ENCODE measurements around the gene TMCC2. TPM values are rescaled to one million over a fixed set of nuclear protein-coding genes. Genes with fewer than 3 reads are reported as not detected.

The TMCC2 gene
- total RNA-seq, 1 donor from 2014 or later = 13.4 TPM

GRCh38 chr1:205199090-205199930 lies 28.4 kb upstream of the TMCC2 start:
- intact Hi-C loops (cut with micrococcal nuclease) = loop anchor here (1.0 to 2.0 kb wide), 6 partner anchors 12 to 77 kb away; partner anchors contain the start of gene DSTYK
- H3K4me3 Mint-ChIP-seq (ENCODE audit: low read depth) = peak overlapping the region; percentile 47
- no peaks in the 10 kb centered on the region for H3K9me3 Mint-ChIP-seq
- peaks cover 47% of the 10 kb centered on the region for H3K36me3 Mint-ChIP-seq (ENCODE audit: low read depth)
- no peaks in the 10 kb centered on the region for H3K27me3 Mint-ChIP-seq (ENCODE audit: low read depth)
- no peak for DNase-seq (ENCODE audit: low spot score)
- H3K4me1 Mint-ChIP-seq (ENCODE audit: low read depth) = peaks cover 57% of the 10 kb centered on the region
- H3K27ac Mint-ChIP-seq = peak overlapping the region; percentile 94

GRCh38 chr1:205199931-205200299 lies 27.8 kb upstream of the TMCC2 start:
- Mint-ChIP-seq H3K36me3 (ENCODE audit: low read depth) (peaks cover 47% of the 10 kb centered on the region), H3K27me3 (ENCODE audit: low read depth) (no peaks in the 10 kb centered on the region), H3K4me3 (ENCODE audit: low read depth) (peak overlapping the region; percentile 67), H3K4me1 (ENCODE audit: low read depth) (peaks cover 62% of the 10 kb centered on the region), H3K27ac (peak overlapping the region; percentile 94), H3K9me3 (no peaks in the 10 kb centered on the region)
- no peak for DNase-seq (ENCODE audit: low spot score)
- intact Hi-C loops (cut with micrococcal nuclease) = loop anchor here (1.0 to 10.0 kb wide), 8 partner anchors 11 to 785 kb away; partner anchors contain the start of genes DSTYK and PPP1R15B

- Mint-ChIP-seq H3K27ac (peak overlapping the region; percentile 74), H3K4me3 (ENCODE audit: low read depth) (peak overlapping the region; percentile 23), H3K4me1 (ENCODE audit: low read depth) (peaks cover 49% of the 10 kb centered on the region), H3K27me3 (ENCODE audit: low read depth) (no peaks in the 10 kb centered on the region), H3K36me3 (ENCODE audit: low read depth) (peaks cover 25% of the 10 kb centered on the region), H3K9me3 (no peaks in the 10 kb centered on the region)
- no peak for DNase-seq (ENCODE audit: low spot score)
- intact Hi-C loops (cut with micrococcal nuclease) = loop anchor here (2.0 to 10.0 kb wide), 3 partner anchors 18 to 790 kb away; partner anchors contain the start of gene PPP1R15B
Observed at GRCh38 chr1:205204552-205204951, 23.2 kb upstream of the TMCC2 start.

- intact Hi-C loops (cut with micrococcal nuclease) = loop anchor here (2.0 to 10.0 kb wide), 2 partner anchors 18 to 790 kb away; partner anchors contain the start of gene PPP1R15B
- Mint-ChIP-seq H3K36me3 (ENCODE audit: low read depth) (peaks cover 21% of the 10 kb centered on the region), H3K27ac (peak overlapping the region; percentile 26), H3K9me3 (no peaks in the 10 kb centered on the region), H3K27me3 (ENCODE audit: low read depth) (no peaks in the 10 kb centered on the region), H3K4me3 (ENCODE audit: low read depth) (no peak overlapping the region), H3K4me1 (ENCODE audit: low read depth) (peaks cover 45% of the 10 kb centered on the region)
- DNase-seq (ENCODE audit: low spot score) = no peak
Observed at GRCh38 chr1:205205055-205205454, 22.7 kb upstream of the TMCC2 start.

- Mint-ChIP-seq H3K4me3 (ENCODE audit: low read depth) (peak overlapping the region; percentile 56), H3K27ac (peak overlapping the region; percentile 15), H3K36me3 (ENCODE audit: low read depth) (peaks cover 23% of the 10 kb centered on the region), H3K4me1 (ENCODE audit: low read depth) (peaks cover 40% of the 10 kb centered on the region), H3K27me3 (ENCODE audit: low read depth) (no peaks in the 10 kb centered on the region), H3K9me3 (no peaks in the 10 kb centered on the region)
- intact Hi-C loops (cut with micrococcal nuclease) = loop anchor here (10.0 kb wide), 1 partner anchor 794 kb away; the partner anchor contains the start of gene PPP1R15B
- DNase-seq (ENCODE audit: low spot score) = no peak
Observed at GRCh38 chr1:205208811-205209210, 18.9 kb upstream of the TMCC2 start.

GRCh38 chr1:205210756-205211168 lies 17.0 kb upstream of the TMCC2 start:
- peak overlapping the region; percentile 89 for H3K4me3 Mint-ChIP-seq (ENCODE audit: low read depth)
- no peak for DNase-seq (ENCODE audit: low spot score)
- H3K27ac Mint-ChIP-seq = peak overlapping the region; percentile 78
- intact Hi-C loops (cut with micrococcal nuclease) = loop anchor here (1.0 to 5.0 kb wide), 4 partner anchors 11 to 88 kb away; partner anchors contain the start of gene TMCC2
- peaks cover 36% of the 10 kb centered on the region for H3K4me1 Mint-ChIP-seq (ENCODE audit: low read depth)
- peaks cover 23% of the 10 kb centered on the region for H3K36me3 Mint-ChIP-seq (ENCODE audit: low read depth)
- no peaks in the 10 kb centered on the region for H3K27me3 Mint-ChIP-seq (ENCODE audit: low read depth)
- H3K9me3 Mint-ChIP-seq = no peaks in the 10 kb centered on the region

- peak within 1 kb of the TSS; percentile 95 for H3K27ac Mint-ChIP-seq
- no peaks in the 10 kb centered on the region for H3K9me3 Mint-ChIP-seq
- DNase-seq (ENCODE audit: low spot score) = peak; percentile 87
- peaks cover 36% of the 10 kb centered on the region for H3K4me1 Mint-ChIP-seq (ENCODE audit: low read depth)
- H3K27me3 Mint-ChIP-seq (ENCODE audit: low read depth) = no peaks in the 10 kb centered on the region
- H3K4me3 Mint-ChIP-seq (ENCODE audit: low read depth) = peak within 1 kb of the TSS; percentile 89
- intact Hi-C loops (cut with micrococcal nuclease) = loop anchor here (1.0 to 5.0 kb wide), 4 partner anchors 12 to 89 kb away; partner anchors contain the start of gene TMCC2
- peaks cover 23% of the 10 kb centered on the region for H3K36me3 Mint-ChIP-seq (ENCODE audit: low read depth)
Observed at GRCh38 chr1:205211169-205211838, 16.4 kb upstream of the TMCC2 start, which contains the start of gene DSTYK. TSS of gene DSTYK (minus strand) at chr1:205211702. CDS start at chr1:205211535, 167 bp downstream.

GRCh38 chr1:205211839-205212536 lies 15.8 kb upstream of the TMCC2 start:
- Mint-ChIP-seq H3K4me1 (ENCODE audit: low read depth) (peaks cover 34% of the 10 kb centered on the region), H3K36me3 (ENCODE audit: low read depth) (peaks cover 20% of the 10 kb centered on the region), H3K27me3 (ENCODE audit: low read depth) (no peaks in the 10 kb centered on the region), H3K27ac (peak overlapping the region; percentile 95), H3K9me3 (no peaks in the 10 kb centered on the region), H3K4me3 (ENCODE audit: low read depth) (peak overlapping the region; percentile 89)
- intact Hi-C loops (cut with micrococcal nuclease) = loop anchor here (1.0 to 5.0 kb wide), 4 partner anchors 13 to 90 kb away; partner anchors contain the start of gene TMCC2
- DNase-seq (ENCODE audit: low spot score) = no peak

- intact Hi-C loops (cut with micrococcal nuclease) = loop anchor here (5.0 kb wide), 1 partner anchor 43 kb away; no protein-coding TSS in a partner anchor
- H3K4me3 Mint-ChIP-seq (ENCODE audit: low read depth) = no peak overlapping the region
- peaks cover 5% of the 10 kb centered on the region for H3K27me3 Mint-ChIP-seq (ENCODE audit: low read depth)
- H3K36me3 Mint-ChIP-seq (ENCODE audit: low read depth) = peaks cover 12% of the 10 kb centered on the region
- no peak for DNase-seq (ENCODE audit: low spot score)
- no peaks in the 10 kb centered on the region for H3K9me3 Mint-ChIP-seq
- H3K4me1 Mint-ChIP-seq (ENCODE audit: low read depth) = peaks cover 27% of the 10 kb centered on the region
- no peak overlapping the region for H3K27ac Mint-ChIP-seq
Observed at GRCh38 chr1:205214756-205215155, 13.0 kb upstream of the TMCC2 start.

GRCh38 chr1:205216588-205216987 lies 11.2 kb upstream of the TMCC2 start:
- no peak overlapping the region for H3K4me3 Mint-ChIP-seq (ENCODE audit: low read depth)
- peaks cover 10% of the 10 kb centered on the region for H3K27me3 Mint-ChIP-seq (ENCODE audit: low read depth)
- no peak overlapping the region for H3K27ac Mint-ChIP-seq

GRCh38 chr1:205217418-205217817 lies 10.3 kb upstream of the TMCC2 start:
- no peak for DNase-seq (ENCODE audit: low spot score)
- Mint-ChIP-seq H3K36me3 (ENCODE audit: low read depth) (no peaks in the 10 kb centered on the region), H3K27me3 (ENCODE audit: low read depth) (peaks cover 12% of the 10 kb centered on the region), H3K27ac (no peak overlapping the region), H3K4me1 (ENCODE audit: low read depth) (peaks cover 12% of the 10 kb centered on the region), H3K4me3 (ENCODE audit: low read depth) (no peak overlapping the region), H3K9me3 (no peaks in the 10 kb centered on the region)
- intact Hi-C loops (cut with micrococcal nuclease) = no loop called here

More at GRCh38 chr1:205216588-205216987, 11.2 kb upstream of the TMCC2 start:
- peaks cover 1% of the 10 kb centered on the region for H3K36me3 Mint-ChIP-seq (ENCODE audit: low read depth)
- intact Hi-C loops (cut with micrococcal nuclease) = no loop called here
- DNase-seq (ENCODE audit: low spot score) = no peak
- H3K9me3 Mint-ChIP-seq = no peaks in the 10 kb centered on the region
- peaks cover 20% of the 10 kb centered on the region for H3K4me1 Mint-ChIP-seq (ENCODE audit: low read depth)

GRCh38 chr1:205220421-205220820 lies 7.3 kb upstream of the TMCC2 start:
- H3K36me3 Mint-ChIP-seq (ENCODE audit: low read depth) = no peaks in the 10 kb centered on the region
- intact Hi-C loops (cut with micrococcal nuclease) = no loop called here
- peaks cover 23% of the 10 kb centered on the region for H3K27me3 Mint-ChIP-seq (ENCODE audit: low read depth)
- no peak overlapping the region for H3K4me3 Mint-ChIP-seq (ENCODE audit: low read depth)
- DNase-seq (ENCODE audit: low spot score) = no peak
- peaks cover 2% of the 10 kb centered on the region for H3K4me1 Mint-ChIP-seq (ENCODE audit: low read depth)
- H3K27ac Mint-ChIP-seq = no peak overlapping the region
- H3K9me3 Mint-ChIP-seq = no peaks in the 10 kb centered on the region

All from activated T-helper 2 cell treated with anti-CD3 and anti-CD28 coated beads, Interferon-gamma antibody, Interleukin-2, Interleukin-4, amounts not matched to agents 10 μg/mL and 5 μg/mL and 100 μg/mL, durations not matched to agents 14 hours and 24 hours and 36 hours (primary cell).